Kidney (tissue), 14 donors: ENCODE results near the gene PEDS1. TPM values are rescaled to one million over a fixed set of nuclear protein-coding genes. Genes with fewer than 3 reads are reported as not detected.

Experiments used
- DNase-seq, 5 donors: peaks; one replicate each; pipeline ENCODE4 v3.0.0-alpha.2; 2013 to 2020
- FAIRE-seq: peaks from 2 replicates; lab custom pipeline; 2012; peaks lifted over from hg19 to GRCh38; lab: Jason Lieb, UNC
- H3K27ac ChIP-seq, 2 donors: one replicate each; pipeline ENCODE4 v1.7.0; 2013; ENCODE audit warnings: low read depth in 2 of 2, low read length in 2 of 2, inconsistent platforms in 1 of 2
- H3K27me3 ChIP-seq: one replicate; pipeline ENCODE4 v1.7.1; 2013; ENCODE audit warnings: low read length, inconsistent platforms; ENCODE audit not compliant: control insufficient read depth, insufficient read depth
- H3K36me3 ChIP-seq, 3 donors: one replicate each; pipeline versions ENCODE4 v1.7.0 to v1.7.1; 2013; ENCODE audit warnings: low read length in 3 of 3, control low read depth in 1 of 3, inconsistent platforms in 1 of 3; ENCODE audit not compliant: insufficient read depth in 3 of 3, control insufficient read depth in 2 of 3
- H3K4me1 ChIP-seq, 3 donors: one replicate each; pipeline versions ENCODE4 v1.7.0 to v1.7.1; 2013; ENCODE audit warnings: low read length in 3 of 3, inconsistent platforms in 1 of 3, low read depth in 1 of 3; ENCODE audit not compliant: control insufficient read depth in 2 of 3, insufficient read depth in 2 of 3
- H3K4me3 ChIP-seq, 3 donors: one replicate each; pipeline versions ENCODE4 v1.7.0 to v1.8.1; 2013; ENCODE audit warnings: low read length in 3 of 3, control low read depth in 1 of 3, inconsistent platforms in 1 of 3
- H3K9ac ChIP-seq, 3 donors: one replicate each; pipeline versions ENCODE4 v1.7.0 to v1.7.1; 2013; ENCODE audit warnings: low read length in 3 of 3, control low read depth in 1 of 3, inconsistent platforms in 1 of 3
- H3K9me3 ChIP-seq, 3 donors: one replicate each; pipeline versions ENCODE4 v1.7.0 to v1.7.1; 2013; ENCODE audit warnings: low read length in 3 of 3, control low read depth in 1 of 3, inconsistent platforms in 1 of 3; ENCODE audit not compliant: control insufficient read depth in 2 of 3, insufficient read depth in 1 of 3
- CTCF ChIP-seq: IDR thresholded peaks from 3 replicates; pipeline ENCODE4 v1.5.1; 2012; ENCODE audit warnings: mild to moderate bottlenecking, moderate library complexity, borderline replicate concordance; ENCODE audit not compliant: insufficient read depth; ENCODE audit errors: extremely low read depth
- intact Hi-C: fragments of 100-400 bp; cut with DNase I; formaldehyde crosslinking; loops from one replicate; pipeline ENCODE4 v1.11.1; 2022
- polyA plus RNA-seq: library from polyadenylated mRNA; stranded (reverse); fragments of 350-450 nt; fragmentation: Illumina TruSeq; extraction: RNeasy Lipid Tissue Mini Kit (QIAGEN cat#74804); gene quantifications from one replicate; pipeline ENCODE4 v1.2.3, GENCODE V29; 2014; ENCODE audit warnings: low read depth, low replicate concordance; ENCODE audit not compliant: insufficient read depth
- total RNA-seq: library from RNA; stranded (reverse); fragmentation: NEBNext Ultra II Directional; extraction: Animal tissue kit (Norgen Biotek cat#: 25700); gene quantifications from one replicate; pipeline ENCODE4 v1.2.1, GENCODE V29; 2021
- donor health status: control.
- donor health status: control.
- donor health status: control.
- donor health status: control.
- donor health status: control.
- donor health status: DM: yes; HTN: yes; CAD: no.
- donor health status: Normal renal cell carcinoma (clear cell type).

The PEDS1 gene
- total and polyA plus RNA-seq, 2 donors from 2014 or later, result 16.3 to 18.3 TPM

GRCh38 chr20:50190251-50191064 is 36.9 kb upstream of the PEDS1 start, which contains the start of gene CEBPB:
Gene CEBPB, plus strand, starts transcription at chr20:50190830. Its CDS starts 204 bp downstream, at chr20:50191034.
- peak; percentile 71 for TF ChIP-seq CTCF
- Histone ChIP-seq H3K36me3 (peaks cover 0 to 4% (median 0%) of the 10 kb centered on the region in 3 donors), H3K9me3 (no peaks in the 10 kb centered on the region), H3K27ac (peak within 1 kb of the TSS; percentile 95 to 97), H3K4me3 (peak within 1 kb of the TSS; percentile 68 to 91 (median 87)), H3K9ac (peak within 1 kb of the TSS; percentile 54 to 89 (median 85)), H3K4me1 (peaks cover 0 to 11% (median 11%) of the 10 kb centered on the region in 3 donors), H3K27me3 (no peaks in the 10 kb centered on the region)
- FAIRE-seq (no peak), DNase-seq (peak; percentile 91 to 97 (median 95))
- intact Hi-C loops, result no loop called here

- no peak overlapping the region for H3K27ac ChIP-seq
- peak in 1 of 5 donors; percentile 89 for DNase-seq
- peaks cover 0 to 11% (median 11%) of the 10 kb centered on the region in 3 donors for H3K4me1 ChIP-seq
- intact Hi-C loops, result loop anchor here (5.0 kb wide), 2 partner anchors 278 to 383 kb away; no protein-coding TSS in a partner anchor
- peak overlapping the region in 1 of 3 donors; percentile 46 for H3K9ac ChIP-seq
- no peaks in the 10 kb centered on the region for H3K9me3 ChIP-seq
- H3K36me3 ChIP-seq, result peaks cover 0 to 4% (median 0%) of the 10 kb centered on the region in 3 donors
- H3K4me3 ChIP-seq, result peak overlapping the region in 1 of 3 donors; percentile 59
- TF ChIP-seq CTCF, result no peak
- no peak for FAIRE-seq
- no peaks in the 10 kb centered on the region for H3K27me3 ChIP-seq
These were observed 36.2 kb upstream of the PEDS1 start for GRCh38 chr20:50189681-50190250.

GRCh38 chr20:50188879-50189680 is 35.6 kb upstream of the PEDS1 start:
- no peaks in the 10 kb centered on the region for H3K9me3 ChIP-seq
- no peak overlapping the region for H3K27ac ChIP-seq
- H3K27me3 ChIP-seq, result no peaks in the 10 kb centered on the region
- no peak overlapping the region for H3K4me3 ChIP-seq
- H3K36me3 ChIP-seq, result peaks cover 0 to 4% (median 0%) of the 10 kb centered on the region in 3 donors
- TF ChIP-seq CTCF, result no peak
- FAIRE-seq (no peak), DNase-seq (no peak)
- peaks cover 0 to 11% (median 11%) of the 10 kb centered on the region in 3 donors for H3K4me1 ChIP-seq
- H3K9ac ChIP-seq, result no peak overlapping the region
- intact Hi-C loops, result loop anchor here (5.0 kb wide), 2 partner anchors 278 to 383 kb away; no protein-coding TSS in a partner anchor
